Measurements from ENCODE around the gene ZBTB21.
A peak's percentile ranks its signal among the peaks of the same experiment; 100 is the strongest.

ZBTB21 gene

DNA sequence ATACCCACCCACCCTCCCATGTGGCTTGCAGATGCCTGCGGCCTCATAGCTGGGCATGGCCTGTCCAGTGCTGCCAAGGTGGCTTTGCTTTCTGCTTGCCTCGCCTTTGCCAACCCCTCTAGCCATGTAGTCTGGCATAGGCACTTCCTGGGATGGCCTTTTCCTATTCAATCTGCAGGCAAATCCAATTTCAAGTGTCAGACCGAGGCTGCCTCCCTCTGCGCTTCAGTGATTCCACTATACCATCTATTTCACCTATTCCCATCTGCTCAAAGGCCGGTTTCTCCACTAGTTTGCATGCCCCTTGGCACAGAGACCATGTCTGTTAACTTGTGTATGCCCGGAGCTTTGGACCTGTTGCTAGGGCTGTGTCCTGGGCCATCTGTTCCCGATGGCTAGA, 3.8 kb upstream of the ZBTB21 start:
- Histone ChIP-seq H3K27me3 (no peaks in the 10 kb centered on the region), H3K4me3 (ENCODE audit: low read depth, low read length) (no peak overlapping the region), H3K36me3 (no peaks in the 10 kb centered on the region), H3K4me1 (no peaks in the 10 kb centered on the region), H3K9me3 (no peaks in the 10 kb centered on the region)
- TF ChIP-seq, protein P1, sequence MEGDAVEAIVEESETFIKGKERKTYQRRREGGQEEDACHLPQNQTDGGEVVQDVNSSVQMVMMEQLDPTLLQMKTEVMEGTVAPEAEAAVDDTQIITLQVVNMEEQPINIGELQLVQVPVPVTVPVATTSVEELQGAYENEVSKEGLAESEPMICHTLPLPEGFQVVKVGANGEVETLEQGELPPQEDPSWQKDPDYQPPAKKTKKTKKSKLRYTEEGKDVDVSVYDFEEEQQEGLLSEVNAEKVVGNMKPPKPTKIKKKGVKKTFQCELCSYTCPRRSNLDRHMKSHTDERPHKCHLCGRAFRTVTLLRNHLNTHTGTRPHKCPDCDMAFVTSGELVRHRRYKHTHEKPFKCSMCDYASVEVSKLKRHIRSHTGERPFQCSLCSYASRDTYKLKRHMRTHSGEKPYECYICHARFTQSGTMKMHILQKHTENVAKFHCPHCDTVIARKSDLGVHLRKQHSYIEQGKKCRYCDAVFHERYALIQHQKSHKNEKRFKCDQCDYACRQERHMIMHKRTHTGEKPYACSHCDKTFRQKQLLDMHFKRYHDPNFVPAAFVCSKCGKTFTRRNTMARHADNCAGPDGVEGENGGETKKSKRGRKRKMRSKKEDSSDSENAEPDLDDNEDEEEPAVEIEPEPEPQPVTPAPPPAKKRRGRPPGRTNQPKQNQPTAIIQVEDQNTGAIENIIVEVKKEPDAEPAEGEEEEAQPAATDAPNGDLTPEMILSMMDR (IDR thresholded peaks at IDR 0.05; ENCODE audit: low read depth, low read length): no peak
- no peak for DNase-seq

- no peaks in the 10 kb centered on the region for H3K36me3 ChIP-seq
- no peak for DNase-seq
- H3K4me1 ChIP-seq: no peaks in the 10 kb centered on the region
- TF ChIP-seq, protein P1 (IDR thresholded peaks at IDR 0.05; ENCODE audit: low read depth, low read length): no peak
- no peaks in the 10 kb centered on the region for H3K9me3 ChIP-seq
- no peak overlapping the region for H3K4me3 ChIP-seq (ENCODE audit: low read depth, low read length)
- H3K27me3 ChIP-seq: no peaks in the 10 kb centered on the region
Measured at GRCh38 chr21:42013376-42013775, 3.2 kb upstream of the ZBTB21 start.

- TF ChIP-seq, protein P1 (IDR thresholded peaks at IDR 0.05; ENCODE audit: low read depth, low read length): no peak
- no peak for DNase-seq
- H3K27me3 ChIP-seq: no peaks in the 10 kb centered on the region
Measured at GRCh38 chr21:42012763-42013329, 2.7 kb upstream of the ZBTB21 start.

GRCh38 chr21:42012344-42012743, 2.2 kb upstream of the ZBTB21 start:
- H3K36me3 ChIP-seq: peaks cover 5% of the 10 kb centered on the region; the same call in 1 of the 2 replicates
- no peaks in the 10 kb centered on the region for H3K4me1 ChIP-seq
- no peak for DNase-seq
- TF ChIP-seq, protein P1 (IDR thresholded peaks at IDR 0.05; ENCODE audit: low read depth, low read length): no peak
- no peaks in the 10 kb centered on the region for H3K9me3 ChIP-seq
- no peak overlapping the region for H3K4me3 ChIP-seq (ENCODE audit: low read depth, low read length)
- H3K27me3 ChIP-seq: no peaks in the 10 kb centered on the region

More at GRCh38 chr21:42012763-42013329, 2.7 kb upstream of the ZBTB21 start:
- no peak overlapping the region for H3K4me3 ChIP-seq (ENCODE audit: low read depth, low read length)
- no peaks in the 10 kb centered on the region for H3K9me3 ChIP-seq
- peaks cover under 1% of the 10 kb centered on the region; the same call in 1 of the 2 replicates for H3K36me3 ChIP-seq
- H3K4me1 ChIP-seq: no peaks in the 10 kb centered on the region

- Histone ChIP-seq H3K4me1 (no peaks in the 10 kb centered on the region), H3K9me3 (no peaks in the 10 kb centered on the region), H3K36me3 (peaks cover 9% of the 10 kb centered on the region; the same call in 1 of the 2 replicates), H3K4me3 (ENCODE audit: low read depth, low read length) (peak overlapping the region; percentile 77), H3K27me3 (no peaks in the 10 kb centered on the region)
- TF ChIP-seq, protein P1 (IDR thresholded peaks at IDR 0.05; ENCODE audit: low read depth, low read length): no peak
- DNase-seq: peak; percentile 37
Measured at GRCh38 chr21:42010507-42011495, 641 bp upstream of the ZBTB21 start.

Data from BE2C (cell line).